Fibroblast of lung (primary cell): ENCODE measurements around the gene OAT.

Experiments
- CTCF ChIP-seq, 2 donors: IDR thresholded peaks in 1 of 2; conservative IDR thresholded peaks in 1 of 2; 1 replicate in 1 of 2; 2 replicates in 1 of 2; pipeline ENCODE4 v1.5.1; 2011 to 2012; ENCODE audit warnings: low read length in 2 of 2, control low read depth in 1 of 2, inconsistent platforms in 1 of 2, low read depth in 1 of 2, mild to moderate bottlenecking in 1 of 2
- EZH2 ChIP-seq: IDR thresholded peaks from 2 replicates; pipeline ENCODE4 v1.5.1; 2012; ENCODE audit warnings: low read length, control low read depth, mild to moderate bottlenecking; ENCODE audit errors: missing control alignments

DNA sequence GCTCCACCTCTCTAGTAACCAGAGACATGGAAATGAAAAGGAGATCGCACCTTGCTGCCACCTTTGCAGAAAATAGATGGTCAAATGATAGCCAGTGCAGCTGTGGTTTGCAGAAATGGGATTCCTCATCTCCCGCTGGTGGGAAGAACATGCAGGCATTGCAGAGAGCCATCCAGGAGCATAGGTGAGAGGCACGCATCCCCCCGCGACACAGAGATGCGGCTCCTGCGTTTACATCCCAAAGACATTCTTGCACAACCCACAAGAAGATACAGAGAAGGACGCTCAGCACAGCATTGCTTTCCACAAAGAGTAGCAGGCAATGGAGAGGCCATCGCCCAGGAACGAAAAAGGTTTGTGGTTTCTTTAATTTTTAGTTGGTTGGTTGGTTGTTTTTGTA is 56.2 kb downstream of the OAT start:
- TF ChIP-seq EZH2: no peak
- no peak for TF ChIP-seq CTCF (conservative IDR thresholded peaks at IDR 0.05 in 1 of 2, IDR thresholded peaks at IDR 0.05 in 1 of 2; ENCODE audit: low read depth in 1 of 2, low read length in 2 of 2)
